Lower lobe of right lung (tissue), 2 donors: ENCODE measurements around the gene MOGAT2. TPM values are rescaled to one million over a fixed set of nuclear protein-coding genes. Genes with fewer than 3 reads are reported as not detected.

Experiments used
- ATAC-seq, 2 donors: fragments of 200-7000 bp; cut with Tn5 transposase; one replicate each; pipeline ENCODE4 v1.9.1; 2020 to 2022; ENCODE audit warnings: mild to moderate bottlenecking in 2 of 2, moderate library complexity in 2 of 2
- DNase-seq: peaks from one replicate; pipeline ENCODE4 v3.0.0-alpha.2; 2020
- H3K27ac ChIP-seq: fragments of 200-600 bp; one replicate; pipeline ENCODE4 v1.8.0; 2022
- H3K27me3 ChIP-seq: fragments of 200-600 bp; one replicate; pipeline ENCODE4 v1.8.0; 2022; ENCODE audit warnings: low read depth
- H3K36me3 ChIP-seq: fragments of 200-600 bp; one replicate; pipeline ENCODE4 v1.8.0; 2022; ENCODE audit warnings: mild to moderate bottlenecking
- H3K4me1 ChIP-seq: fragments of 200-600 bp; one replicate; pipeline ENCODE4 v1.8.0; 2022
- H3K4me3 ChIP-seq: fragments of 200-600 bp; one replicate; pipeline ENCODE4 v1.8.0; 2022; ENCODE audit warnings: mild to moderate bottlenecking
- H3K9me3 ChIP-seq: fragments of 200-600 bp; one replicate; pipeline ENCODE4 v1.8.0; 2022
- CTCF ChIP-seq: fragments of 200-600 bp; IDR thresholded peaks from one replicate; pipeline ENCODE4 v1.8.0; 2022; ENCODE audit warnings: antibody characterized with exemption, mild to moderate bottlenecking
- intact Hi-C: fragments of 100-400 bp; cut with DNase I; formaldehyde crosslinking; loops from one replicate; pipeline ENCODE4 v1.11.0; 2022
- total RNA-seq: library from RNA; stranded (reverse); fragmentation: NEBNext Ultra II Directional; extraction: Animal tissue kit (Norgen Biotek cat#: 25700); gene quantifications from one replicate; pipeline ENCODE4 v1.2.1, GENCODE V29; 2021
- donor health status: DM: no; HTN: yes; CAD: no; lungs with severe emphysema.

MOGAT2 gene
- total RNA-seq, 1 donor from 2014 or later: not detected

DNA sequence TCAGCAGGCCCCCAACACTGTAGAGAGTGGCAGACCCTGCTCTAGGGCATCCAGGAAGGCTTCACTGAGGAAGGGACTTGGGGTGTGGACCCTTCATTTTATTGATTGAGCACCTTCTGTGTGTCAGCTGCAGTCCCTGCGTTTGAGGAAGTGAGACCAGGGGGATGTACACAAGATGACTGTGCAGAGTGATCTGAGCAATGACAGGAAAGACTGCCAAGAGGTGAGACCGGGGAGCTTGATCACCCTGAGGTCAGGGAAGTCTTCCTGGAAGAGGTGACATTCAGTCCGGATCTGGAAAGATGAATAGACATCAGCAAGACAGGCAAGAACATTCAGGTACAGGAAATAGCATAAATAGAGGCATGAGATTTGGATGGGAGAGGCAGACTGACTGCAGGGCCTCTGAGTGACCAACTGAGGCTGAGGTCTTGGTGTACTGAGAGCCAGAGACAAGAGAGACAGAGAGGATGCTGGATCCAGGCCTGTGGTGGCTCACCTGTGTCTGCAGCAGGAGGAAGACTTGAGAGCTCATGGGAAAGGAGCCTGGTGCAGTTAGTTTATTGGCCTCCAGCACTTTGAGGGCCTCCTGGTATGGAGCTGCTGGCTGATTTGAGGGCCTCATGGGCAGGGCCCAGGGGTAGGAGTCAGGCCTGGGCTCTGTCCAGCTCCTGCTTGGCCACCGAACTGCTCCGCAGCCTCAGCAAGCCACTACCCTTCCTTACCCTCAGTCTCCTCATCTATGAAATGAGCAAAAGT lies 56.1 kb downstream of the MOGAT2 start:
- DNase-seq (peak; percentile 32), ATAC-seq (peak in 1 of 2 donors; percentile 25)

DNA sequence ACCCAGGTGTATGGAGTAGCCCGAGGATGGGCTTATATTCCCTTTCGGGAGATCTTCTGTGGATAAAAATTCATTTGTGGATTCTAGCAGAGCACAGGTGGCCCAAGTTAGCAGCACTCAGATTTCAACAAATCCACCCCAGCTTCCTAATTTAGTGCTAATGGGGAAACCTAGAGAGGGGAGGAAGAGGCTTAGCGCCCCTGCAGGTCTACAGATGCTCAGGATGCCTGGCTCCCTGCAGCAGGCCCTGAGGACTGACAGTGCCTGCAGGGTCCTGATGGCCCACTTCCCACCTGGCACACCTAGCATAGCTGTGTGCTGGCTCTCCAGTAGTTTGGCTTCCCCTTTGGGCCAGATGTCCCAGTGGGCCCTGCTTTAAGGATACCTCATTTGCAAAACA lies 57.4 kb downstream of the MOGAT2 start:
- TF ChIP-seq CTCF: no peak
- no peak overlapping the region for H3K27ac ChIP-seq
- no peaks in the 10 kb centered on the region for H3K36me3 ChIP-seq
- peak; percentile 17 for DNase-seq
- H3K4me1 ChIP-seq: peaks cover 21% of the 10 kb centered on the region
- no peak overlapping the region for H3K4me3 ChIP-seq
- intact Hi-C loops: no loop called here
- H3K9me3 ChIP-seq: no peaks in the 10 kb centered on the region
- no peaks in the 10 kb centered on the region for H3K27me3 ChIP-seq
- no peak for ATAC-seq

More for the DNA sequence above, 56.1 kb downstream of the MOGAT2 start:
- peaks cover 4% of the 10 kb centered on the region for H3K27me3 ChIP-seq
- no peak for TF ChIP-seq CTCF
- no peaks in the 10 kb centered on the region for H3K9me3 ChIP-seq
- no peak overlapping the region for H3K4me3 ChIP-seq
- intact Hi-C loops: no loop called here
- no peaks in the 10 kb centered on the region for H3K36me3 ChIP-seq
- peak overlapping the region; percentile 4 for H3K27ac ChIP-seq
- H3K4me1 ChIP-seq: peaks cover 27% of the 10 kb centered on the region

DNA sequence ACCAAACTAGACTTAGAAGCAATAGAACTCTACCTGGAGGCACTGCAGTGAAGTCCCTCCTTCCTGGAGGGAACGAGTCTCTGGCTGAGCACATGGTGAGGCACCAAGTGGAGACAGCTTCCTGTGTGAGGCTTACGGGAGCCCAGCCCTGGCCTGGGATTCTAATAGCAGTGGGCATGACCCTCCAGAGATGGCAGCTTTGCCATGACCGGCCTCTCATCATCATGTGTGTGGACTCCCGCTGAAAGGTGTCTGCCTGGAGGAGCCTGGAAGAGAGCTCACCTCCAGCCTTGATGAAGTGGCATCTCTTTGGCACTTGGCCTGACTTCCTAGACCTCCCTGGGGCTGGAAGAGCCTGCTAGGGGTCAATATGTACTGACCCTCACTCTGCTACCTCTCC lies 58.9 kb downstream of the MOGAT2 start:
- no peak for TF ChIP-seq CTCF
- intact Hi-C loops: no loop called here
- Histone ChIP-seq H3K9me3 (no peaks in the 10 kb centered on the region), H3K4me3 (no peak overlapping the region), H3K4me1 (peaks cover 15% of the 10 kb centered on the region), H3K27ac (no peak overlapping the region), H3K27me3 (no peaks in the 10 kb centered on the region), H3K36me3 (no peaks in the 10 kb centered on the region)
- DNase-seq (no peak), ATAC-seq (no peak)

DNA sequence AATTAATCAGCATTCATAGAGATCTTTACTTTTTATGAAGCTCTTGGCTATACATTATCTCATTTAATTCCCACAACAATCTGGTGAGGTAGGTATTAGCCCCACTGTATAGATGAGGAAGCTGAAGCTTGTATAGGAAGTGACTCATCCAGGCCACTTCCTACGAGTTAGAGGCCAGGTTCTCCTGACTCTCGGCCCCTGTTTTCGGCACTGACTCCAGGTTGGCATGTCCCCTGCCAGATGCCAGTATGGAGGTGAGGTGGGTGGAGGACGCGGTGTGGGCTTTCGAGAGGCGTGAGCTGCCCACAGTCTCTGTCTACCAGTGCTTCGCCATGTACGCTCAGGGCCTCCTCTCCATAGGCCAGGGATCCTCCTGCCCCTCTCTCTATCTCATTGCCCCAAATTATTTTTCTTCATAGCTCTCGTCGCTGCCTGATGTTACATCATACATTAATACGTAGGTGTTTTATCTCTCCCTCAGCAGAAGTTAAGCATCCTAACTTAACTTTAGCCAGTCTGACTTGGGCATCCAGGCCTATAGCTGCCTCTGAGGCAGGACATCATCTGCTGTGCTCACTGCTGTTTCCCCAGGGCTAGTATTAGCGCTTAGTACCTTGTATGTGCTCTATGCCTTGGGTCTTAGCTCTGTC lies 59.9 kb downstream of the MOGAT2 start:
- Histone ChIP-seq H3K4me1 (peaks cover 6% of the 10 kb centered on the region), H3K9me3 (no peaks in the 10 kb centered on the region), H3K27me3 (no peaks in the 10 kb centered on the region), H3K36me3 (no peaks in the 10 kb centered on the region), H3K27ac (no peak overlapping the region), H3K4me3 (no peak overlapping the region)
- TF ChIP-seq CTCF: no peak
- DNase-seq: peak; percentile 48
- intact Hi-C loops: no loop called here
- peak; percentile 52 to 60 for ATAC-seq

DNA sequence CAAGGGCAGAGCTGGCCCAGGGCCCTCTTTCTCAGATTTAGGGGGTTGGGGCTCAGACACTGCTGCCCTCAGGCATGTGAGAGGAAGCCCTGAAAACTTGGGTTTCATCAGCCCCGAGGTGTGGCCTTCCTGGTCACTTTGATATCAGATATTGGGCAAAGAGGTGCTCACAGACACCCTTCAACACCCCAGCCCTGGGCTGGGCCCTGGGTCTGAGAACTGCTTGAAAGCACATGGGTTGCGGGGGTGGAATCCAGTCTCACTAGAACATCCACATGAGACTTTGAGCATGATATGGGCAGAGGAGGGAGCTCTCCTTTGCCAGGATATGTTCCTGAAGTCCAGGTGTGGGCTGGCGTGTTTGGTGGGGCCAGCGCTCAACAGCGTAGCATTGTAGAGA lies 61.3 kb downstream of the MOGAT2 start:
- ATAC-seq (no peak), DNase-seq (peak; percentile 20)
- Histone ChIP-seq H3K4me3 (no peak overlapping the region), H3K4me1 (no peaks in the 10 kb centered on the region), H3K9me3 (no peaks in the 10 kb centered on the region), H3K36me3 (no peaks in the 10 kb centered on the region), H3K27ac (no peak overlapping the region), H3K27me3 (no peaks in the 10 kb centered on the region)
- no peak for TF ChIP-seq CTCF
- intact Hi-C loops: no loop called here
